ENCODE results near the gene NFIA.
"Not testable (repeated sequence)": the region's sequence is repeated elsewhere in the genome, so short reads cannot be mapped to it uniquely, and the experiment has no call there.

Gene NFIA

GRCh38 chr1:61109158-61109557, 26.8 kb downstream of the NFIA start:
- DNase-seq: no peak

DNA sequence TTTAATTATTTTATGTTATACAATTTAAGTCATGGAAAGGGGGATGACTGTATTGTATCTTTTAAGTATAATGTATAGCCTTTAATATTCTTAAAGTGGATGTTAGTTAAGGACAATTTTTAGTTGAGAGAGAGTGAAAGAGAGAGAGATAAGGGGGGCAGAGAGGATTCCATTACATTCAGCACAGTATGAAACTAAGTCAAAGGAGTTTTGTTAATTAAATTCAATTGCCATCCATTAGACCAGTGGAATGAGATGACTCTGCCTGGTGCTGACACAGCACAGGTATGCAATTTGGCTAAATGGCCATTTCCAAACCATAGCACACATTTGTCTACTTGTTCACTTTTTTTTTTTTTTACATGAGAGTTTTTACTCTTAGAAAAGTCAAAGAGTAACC, 27.5 kb downstream of the NFIA start:
- DNase-seq: no peak

- no peak for DNase-seq
Observed at GRCh38 chr1:61110554-61110953, 28.2 kb downstream of the NFIA start.

- no peak for DNase-seq
Observed at GRCh38 chr1:61111084-61112004, 29.0 kb downstream of the NFIA start.

DNA sequence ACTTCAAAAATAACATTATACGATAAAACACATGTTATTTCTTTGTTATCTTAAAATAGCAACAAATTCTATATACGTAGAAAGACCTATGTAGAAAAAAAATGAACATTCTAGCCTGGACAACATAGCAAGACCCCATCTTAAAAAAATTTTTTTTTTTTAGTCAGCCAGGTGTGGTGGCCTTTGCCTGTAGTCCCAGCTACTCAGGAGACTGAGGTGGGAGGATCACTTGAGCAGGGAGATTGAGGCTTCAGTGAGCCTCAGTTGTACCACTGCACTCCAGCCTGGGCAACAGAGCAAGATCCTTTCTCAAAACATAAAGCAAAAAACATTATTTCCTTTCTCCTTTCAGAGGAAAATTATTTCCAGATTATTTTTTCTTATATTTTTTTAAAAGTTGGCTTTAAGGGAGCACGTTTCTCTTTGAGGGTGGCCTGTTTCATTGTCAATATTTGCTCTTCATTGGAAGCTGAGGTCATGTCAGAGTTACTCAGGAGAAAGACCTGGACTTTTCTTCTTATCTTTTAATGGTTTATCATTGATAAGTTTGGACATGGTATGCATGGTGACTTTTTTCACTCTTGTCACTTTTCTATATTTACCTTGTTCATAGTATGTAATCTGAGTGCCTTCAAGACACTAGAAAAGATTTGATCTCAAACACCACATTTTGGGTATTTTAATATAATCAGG, 32.0 kb downstream of the NFIA start:
- no peak for DNase-seq

- no peak for DNase-seq
Observed at GRCh38 chr1:61115436-61115835, 33.1 kb downstream of the NFIA start.

DNA sequence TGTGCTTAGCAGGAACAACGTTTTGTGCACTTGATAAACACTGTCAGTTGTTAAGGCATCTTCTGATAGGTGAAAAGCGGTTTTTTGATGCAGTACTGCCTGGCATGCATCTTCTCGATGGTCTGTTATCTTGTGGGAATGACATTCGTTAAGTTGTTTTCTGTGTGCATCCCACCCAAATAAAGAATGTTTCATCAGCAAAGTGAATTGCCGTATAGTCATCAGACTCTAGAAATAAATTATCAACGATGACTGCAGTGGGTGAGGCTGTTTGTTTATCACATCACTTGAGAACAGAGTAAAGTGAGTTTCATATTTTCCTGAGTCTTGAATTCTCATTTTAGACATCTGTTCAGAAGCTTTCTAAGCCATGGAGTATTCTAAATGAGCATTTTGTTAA, 34.1 kb downstream of the NFIA start:
- DNase-seq: no peak

- DNase-seq: no peak
Observed at GRCh38 chr1:61117283-61117682, 34.9 kb downstream of the NFIA start.

DNA sequence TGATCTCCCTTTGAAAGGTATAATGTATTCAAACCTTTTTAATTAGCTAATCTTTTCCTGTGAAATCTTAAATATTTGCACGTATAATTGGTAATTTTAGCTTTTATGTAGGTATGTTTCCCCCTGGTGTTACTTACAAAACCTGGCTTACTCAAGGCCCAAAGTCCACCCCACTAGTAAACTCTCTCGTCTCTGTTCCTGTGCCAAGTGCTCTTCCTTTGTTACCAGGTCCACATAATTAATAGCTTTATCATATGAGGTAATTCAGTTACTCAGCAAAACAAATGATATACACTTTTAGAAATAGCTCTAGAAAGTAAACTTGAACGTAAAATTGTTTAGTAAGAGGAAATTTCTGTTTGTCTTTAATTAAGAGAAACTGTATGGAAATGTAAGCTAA, 36.7 kb downstream of the NFIA start:
- DNase-seq: no peak

- no peak for DNase-seq
Observed at GRCh38 chr1:61120246-61120840, 38.0 kb downstream of the NFIA start.

DNA sequence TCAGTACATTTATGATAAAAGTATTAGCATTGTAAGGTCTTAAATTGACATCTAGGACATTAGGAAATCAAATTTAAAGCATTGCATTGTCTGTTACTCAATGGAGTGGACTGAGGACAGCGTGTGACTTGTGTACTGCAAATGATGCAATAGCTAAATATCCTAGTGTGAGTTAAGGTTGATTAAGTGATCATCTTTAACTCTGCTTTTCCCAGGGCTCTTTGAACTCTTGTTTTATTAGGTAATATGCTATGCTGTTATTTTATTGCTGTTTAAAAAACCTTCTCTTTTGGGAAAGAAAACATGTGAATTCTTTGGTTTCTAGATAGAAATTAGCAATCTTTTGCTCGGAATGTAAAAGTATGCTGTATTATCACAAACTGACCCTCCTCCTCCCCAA, 38.6 kb downstream of the NFIA start:
- no peak for DNase-seq

- no peak for DNase-seq
Observed at GRCh38 chr1:61121631-61122030, 39.3 kb downstream of the NFIA start.

GRCh38 chr1:61122389-61122788, 40.0 kb downstream of the NFIA start:
- DNase-seq: no peak

GRCh38 chr1:61123326-61123725, 41.0 kb downstream of the NFIA start:
- no peak for DNase-seq

GRCh38 chr1:61124078-61124477, 41.7 kb downstream of the NFIA start:
- DNase-seq: no peak

DNA sequence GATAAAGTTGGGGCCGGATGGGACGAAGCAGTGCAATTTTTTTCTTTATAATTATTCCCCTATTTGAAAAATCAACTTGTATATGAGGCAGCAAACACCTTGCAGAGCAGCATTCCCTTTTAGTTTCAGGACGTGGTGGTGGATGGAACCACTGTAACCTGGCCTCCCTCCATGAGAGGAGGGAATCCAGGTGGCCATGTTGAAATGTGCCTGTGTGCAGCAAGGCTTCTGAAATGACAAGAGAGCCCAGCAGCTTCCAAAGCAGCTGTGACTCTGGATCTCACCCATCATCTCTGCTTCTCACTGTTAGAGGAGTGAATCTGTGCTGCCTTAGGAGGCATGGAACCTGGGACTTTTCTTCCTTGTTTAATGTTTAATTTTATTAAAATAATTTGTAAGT, 42.3 kb downstream of the NFIA start:
- no peak for DNase-seq

DNA sequence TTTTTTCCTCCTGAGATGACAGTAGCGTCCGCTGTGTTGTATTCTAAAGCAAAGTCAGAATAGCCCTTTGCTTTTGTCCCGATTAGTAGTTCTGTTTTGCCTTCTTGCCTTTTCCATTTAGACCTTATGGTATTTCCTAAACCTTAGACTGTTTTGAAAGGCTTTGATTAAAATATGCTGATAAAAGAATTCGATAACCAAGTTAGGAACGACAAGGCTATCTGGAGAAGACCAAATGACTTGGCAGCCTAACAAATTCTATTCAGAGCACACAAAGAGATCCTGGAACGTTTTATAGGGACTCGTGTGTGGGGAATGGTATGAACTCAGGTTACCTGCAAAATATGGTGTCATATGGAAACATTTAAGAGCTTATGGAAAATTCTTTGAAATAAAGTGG, 42.9 kb downstream of the NFIA start:
- no peak for DNase-seq

DNA sequence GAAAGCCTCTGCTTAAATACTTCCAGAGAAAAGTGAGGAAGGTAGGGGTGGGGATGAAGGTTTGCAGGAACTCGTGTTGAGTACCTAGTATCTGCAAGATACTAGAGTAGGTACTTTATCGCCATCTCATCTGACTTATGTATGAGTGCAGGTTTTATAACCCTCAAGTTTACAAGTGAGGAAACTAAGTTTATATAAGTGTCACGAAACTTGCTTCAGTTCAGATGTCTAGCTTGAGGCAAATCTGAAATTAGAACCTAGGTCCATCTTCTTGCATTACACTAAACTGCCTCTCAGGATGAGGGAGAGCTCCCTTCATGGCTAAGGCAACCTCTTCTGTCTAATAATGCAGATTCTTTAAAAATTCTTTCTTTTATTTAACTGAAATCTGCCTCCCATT, 43.5 kb downstream of the NFIA start:
- DNase-seq: no peak

- DNase-seq: not testable (repeated sequence)
Observed at GRCh38 chr1:61126843-61127242, 44.5 kb downstream of the NFIA start.

- no peak for DNase-seq
Observed at GRCh38 chr1:61130338-61131000, 48.1 kb downstream of the NFIA start.

GRCh38 chr1:61131248-61131647, 48.9 kb downstream of the NFIA start:
- DNase-seq: no peak

GRCh38 chr1:61131716-61132115, 49.4 kb downstream of the NFIA start:
- DNase-seq: no peak

DNA sequence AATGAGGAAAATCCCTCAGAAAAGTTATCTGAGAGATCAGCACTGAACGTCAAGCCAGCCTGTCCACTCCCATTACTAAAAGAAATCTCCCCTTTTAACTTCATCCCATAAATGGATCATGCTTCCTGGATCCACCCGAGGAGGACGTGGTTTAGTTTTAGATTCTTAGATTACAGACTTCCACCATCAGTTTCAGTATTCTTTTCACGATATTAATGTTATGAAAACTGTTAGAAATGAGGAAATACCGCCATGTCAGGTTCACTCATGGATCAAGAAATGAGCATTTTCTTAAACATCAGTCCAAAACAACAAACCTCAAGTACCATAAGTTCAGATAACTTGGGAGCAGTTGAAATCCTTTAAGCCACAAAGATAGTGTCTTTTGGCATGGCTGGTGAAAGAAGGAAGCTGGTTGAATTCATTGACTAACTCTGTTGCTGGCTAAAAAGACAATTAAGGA, 49.8 kb downstream of the NFIA start:
- no peak for DNase-seq
